Fibroblast of mammary gland (primary cell): ENCODE results near the gene DHRS11.

ENCODE experiments used
- DNase-seq: peaks from one replicate; pipeline ENCODE4 v3.0.0-alpha.2; 2010; ENCODE audit warnings: low read depth
- H3K4me3 ChIP-seq: 2 replicates; pipeline ENCODE4 v1.5.1; 2011; ENCODE audit warnings: low read depth, mild to moderate bottlenecking, low read length, moderate library complexity; ENCODE audit not compliant: control insufficient read depth
- TF ChIP-seq, protein P1 (sequence below): conservative IDR thresholded peaks from 2 replicates; pipeline ENCODE4 v1.5.1; 2011; ENCODE audit warnings: low read depth, low read length, inconsistent platforms; ENCODE audit not compliant: control insufficient read depth, insufficient read depth

The DHRS11 gene

DNA sequence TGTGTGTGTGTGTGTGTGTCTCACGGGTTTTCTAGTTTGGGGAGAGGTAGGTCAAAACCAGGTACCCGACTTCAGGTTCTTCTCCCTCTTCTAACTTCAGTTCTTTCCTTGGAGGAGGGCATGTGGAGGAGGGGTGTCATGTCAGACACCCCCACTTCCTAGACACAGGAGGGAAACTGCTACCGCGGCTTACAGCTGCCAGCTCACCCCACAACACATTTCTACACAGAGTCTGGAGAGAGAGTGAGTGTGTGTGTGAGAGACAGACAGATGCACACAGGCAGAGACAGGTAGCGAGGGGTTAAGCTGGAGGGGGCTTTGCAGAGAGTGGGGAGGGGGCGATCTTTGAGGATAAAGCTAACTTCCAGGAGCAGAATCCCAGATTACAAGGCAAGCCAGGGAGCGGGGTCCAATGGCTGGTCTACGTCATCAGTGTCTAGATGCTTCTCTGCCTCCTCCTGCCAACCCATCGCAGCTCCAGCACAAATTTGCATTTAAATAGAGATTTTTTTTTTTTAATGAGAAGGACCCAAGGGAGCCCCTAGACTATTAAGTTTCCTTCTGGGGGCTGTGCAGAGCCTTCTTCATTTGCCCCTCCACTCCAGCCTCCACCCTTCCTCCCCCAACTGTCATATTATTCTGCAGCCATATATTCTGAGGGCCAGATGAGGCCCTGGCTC is 58.6 kb downstream of the DHRS11 start:
- no peak overlapping the region for H3K4me3 ChIP-seq
- no peak for DNase-seq
- TF ChIP-seq, protein P1, sequence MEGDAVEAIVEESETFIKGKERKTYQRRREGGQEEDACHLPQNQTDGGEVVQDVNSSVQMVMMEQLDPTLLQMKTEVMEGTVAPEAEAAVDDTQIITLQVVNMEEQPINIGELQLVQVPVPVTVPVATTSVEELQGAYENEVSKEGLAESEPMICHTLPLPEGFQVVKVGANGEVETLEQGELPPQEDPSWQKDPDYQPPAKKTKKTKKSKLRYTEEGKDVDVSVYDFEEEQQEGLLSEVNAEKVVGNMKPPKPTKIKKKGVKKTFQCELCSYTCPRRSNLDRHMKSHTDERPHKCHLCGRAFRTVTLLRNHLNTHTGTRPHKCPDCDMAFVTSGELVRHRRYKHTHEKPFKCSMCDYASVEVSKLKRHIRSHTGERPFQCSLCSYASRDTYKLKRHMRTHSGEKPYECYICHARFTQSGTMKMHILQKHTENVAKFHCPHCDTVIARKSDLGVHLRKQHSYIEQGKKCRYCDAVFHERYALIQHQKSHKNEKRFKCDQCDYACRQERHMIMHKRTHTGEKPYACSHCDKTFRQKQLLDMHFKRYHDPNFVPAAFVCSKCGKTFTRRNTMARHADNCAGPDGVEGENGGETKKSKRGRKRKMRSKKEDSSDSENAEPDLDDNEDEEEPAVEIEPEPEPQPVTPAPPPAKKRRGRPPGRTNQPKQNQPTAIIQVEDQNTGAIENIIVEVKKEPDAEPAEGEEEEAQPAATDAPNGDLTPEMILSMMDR: no peak
